ENCODE results near the gene C1orf87. TPM values are rescaled to one million over a fixed set of nuclear protein-coding genes. Genes with fewer than 3 reads are reported as not detected.

Gene C1orf87
- total RNA-seq, 4 donors from 2014 or later: not detected

GRCh38 chr1:60008500-60008899 is 65.1 kb downstream of the C1orf87 start:
- intact Hi-C loops (cut with DNase I): no loop called here
- Histone ChIP-seq H3K36me3 (no peaks in the 10 kb centered on the region), H3K4me1 (no peaks in the 10 kb centered on the region), H3K27me3 (no peaks in the 10 kb centered on the region), H3K4me3 (no peak overlapping the region), H3K9me3 (no peaks in the 10 kb centered on the region), H3K27ac (no peak overlapping the region)
- TF ChIP-seq CTCF (IDR thresholded peaks at IDR 0.05) (no peak), POLR2A (IDR thresholded peaks at IDR 0.05) (no peak)
- DNase-seq: no peak
- WGBS, 2 donors: 54 to 69% methylated on average over 4 of the region's 4 CpGs

GRCh38 chr1:60000625-60001024 is 72.9 kb downstream of the C1orf87 start:
- H3K36me3 ChIP-seq: no peaks in the 10 kb centered on the region
- intact Hi-C loops (cut with DNase I): no loop called here
- no peak for DNase-seq
- no peaks in the 10 kb centered on the region for H3K27me3 ChIP-seq
- H3K4me3 ChIP-seq: no peak overlapping the region
- no peak for TF ChIP-seq POLR2A (IDR thresholded peaks at IDR 0.05)
- no peak for TF ChIP-seq CTCF (IDR thresholded peaks at IDR 0.05)
- H3K4me1 ChIP-seq: no peaks in the 10 kb centered on the region
- 45 to 67% methylated on average over 3 of the region's 3 CpGs for WGBS, 2 donors
- no peaks in the 10 kb centered on the region for H3K9me3 ChIP-seq
- H3K27ac ChIP-seq: no peak overlapping the region

- DNase-seq: no peak
- Histone ChIP-seq H3K4me1 (no peaks in the 10 kb centered on the region), H3K9me3 (no peaks in the 10 kb centered on the region), H3K36me3 (no peaks in the 10 kb centered on the region), H3K27ac (no peak overlapping the region), H3K27me3 (no peaks in the 10 kb centered on the region), H3K4me3 (no peak overlapping the region)
- intact Hi-C loops (cut with DNase I): no loop called here
- WGBS, 2 donors: 63 to 86% methylated on average over 2 of the region's 2 CpGs
- TF ChIP-seq POLR2A (IDR thresholded peaks at IDR 0.05) (no peak), CTCF (IDR thresholded peaks at IDR 0.05) (no peak)
Measured at GRCh38 chr1:59999746-60000145, 73.8 kb downstream of the C1orf87 start.

GRCh38 chr1:59999006-59999405 is 74.6 kb downstream of the C1orf87 start:
- Histone ChIP-seq H3K9me3 (no peaks in the 10 kb centered on the region), H3K4me3 (no peak overlapping the region), H3K4me1 (no peaks in the 10 kb centered on the region), H3K27ac (no peak overlapping the region), H3K27me3 (no peaks in the 10 kb centered on the region), H3K36me3 (no peaks in the 10 kb centered on the region)
- WGBS, 2 donors: 63 to 66% methylated on average over 3 of the region's 3 CpGs
- no peak for DNase-seq
- intact Hi-C loops (cut with DNase I): no loop called here
- TF ChIP-seq POLR2A (IDR thresholded peaks at IDR 0.05) (no peak), CTCF (IDR thresholded peaks at IDR 0.05) (no peak)

GRCh38 chr1:59997479-59998115 is 76.0 kb downstream of the C1orf87 start:
- H3K27me3 ChIP-seq: no peaks in the 10 kb centered on the region
- TF ChIP-seq CTCF (IDR thresholded peaks at IDR 0.05): no peak
- TF ChIP-seq POLR2A (IDR thresholded peaks at IDR 0.05): no peak
- no peak overlapping the region for H3K27ac ChIP-seq
- no peak overlapping the region for H3K4me3 ChIP-seq
- intact Hi-C loops (cut with DNase I): no loop called here
- no peak for DNase-seq
- 0 to 24% methylated on average over 1 to 2 of the region's 2 CpGs for WGBS, 2 donors
- H3K36me3 ChIP-seq: no peaks in the 10 kb centered on the region
- H3K4me1 ChIP-seq: no peaks in the 10 kb centered on the region
- no peaks in the 10 kb centered on the region for H3K9me3 ChIP-seq
